ENCODE measurements around the gene BMF.

Gene BMF

DNA sequence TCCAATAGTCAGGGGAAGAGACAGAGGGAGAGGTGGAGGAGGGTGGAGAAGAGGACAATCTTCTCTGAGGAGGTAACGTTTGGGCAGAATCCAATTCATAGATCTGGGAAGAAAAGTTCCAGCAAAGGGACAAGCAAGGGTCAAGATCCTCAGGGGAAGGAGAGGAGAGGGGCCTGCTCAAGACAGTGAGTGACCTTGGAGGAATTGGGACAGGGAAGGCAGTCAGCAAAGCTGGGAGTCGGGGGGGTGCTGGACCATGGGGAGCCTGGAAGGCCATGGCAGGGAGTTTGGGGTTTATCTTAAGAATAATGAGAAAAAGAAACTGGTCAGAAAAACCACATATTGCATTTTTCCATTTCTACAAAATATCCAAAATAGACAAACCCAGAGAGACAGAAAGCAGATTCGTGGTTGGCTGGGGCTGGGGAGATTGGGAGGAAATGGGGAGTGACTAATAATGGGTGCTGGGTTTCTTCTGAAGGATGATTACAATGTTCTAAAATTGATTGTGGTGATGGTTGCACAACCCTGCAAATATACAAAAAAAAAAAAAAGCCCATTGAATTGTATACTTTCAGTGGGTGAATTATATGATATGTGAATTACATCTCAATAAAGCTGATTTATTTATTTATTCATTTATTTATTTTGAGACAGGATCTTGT, 50.1 kb downstream of the BMF start:
- H3K4me3 ChIP-seq (ENCODE audit: low read depth, low read length) = no peak overlapping the region
- peak; percentile 65 for DNase-seq (ENCODE audit: low read depth)
- TF ChIP-seq, protein P1, sequence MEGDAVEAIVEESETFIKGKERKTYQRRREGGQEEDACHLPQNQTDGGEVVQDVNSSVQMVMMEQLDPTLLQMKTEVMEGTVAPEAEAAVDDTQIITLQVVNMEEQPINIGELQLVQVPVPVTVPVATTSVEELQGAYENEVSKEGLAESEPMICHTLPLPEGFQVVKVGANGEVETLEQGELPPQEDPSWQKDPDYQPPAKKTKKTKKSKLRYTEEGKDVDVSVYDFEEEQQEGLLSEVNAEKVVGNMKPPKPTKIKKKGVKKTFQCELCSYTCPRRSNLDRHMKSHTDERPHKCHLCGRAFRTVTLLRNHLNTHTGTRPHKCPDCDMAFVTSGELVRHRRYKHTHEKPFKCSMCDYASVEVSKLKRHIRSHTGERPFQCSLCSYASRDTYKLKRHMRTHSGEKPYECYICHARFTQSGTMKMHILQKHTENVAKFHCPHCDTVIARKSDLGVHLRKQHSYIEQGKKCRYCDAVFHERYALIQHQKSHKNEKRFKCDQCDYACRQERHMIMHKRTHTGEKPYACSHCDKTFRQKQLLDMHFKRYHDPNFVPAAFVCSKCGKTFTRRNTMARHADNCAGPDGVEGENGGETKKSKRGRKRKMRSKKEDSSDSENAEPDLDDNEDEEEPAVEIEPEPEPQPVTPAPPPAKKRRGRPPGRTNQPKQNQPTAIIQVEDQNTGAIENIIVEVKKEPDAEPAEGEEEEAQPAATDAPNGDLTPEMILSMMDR (IDR thresholded peaks at IDR 0.05; ENCODE audit: insufficient read depth, low read depth, low read length, missing control alignments) = no peak

DNA sequence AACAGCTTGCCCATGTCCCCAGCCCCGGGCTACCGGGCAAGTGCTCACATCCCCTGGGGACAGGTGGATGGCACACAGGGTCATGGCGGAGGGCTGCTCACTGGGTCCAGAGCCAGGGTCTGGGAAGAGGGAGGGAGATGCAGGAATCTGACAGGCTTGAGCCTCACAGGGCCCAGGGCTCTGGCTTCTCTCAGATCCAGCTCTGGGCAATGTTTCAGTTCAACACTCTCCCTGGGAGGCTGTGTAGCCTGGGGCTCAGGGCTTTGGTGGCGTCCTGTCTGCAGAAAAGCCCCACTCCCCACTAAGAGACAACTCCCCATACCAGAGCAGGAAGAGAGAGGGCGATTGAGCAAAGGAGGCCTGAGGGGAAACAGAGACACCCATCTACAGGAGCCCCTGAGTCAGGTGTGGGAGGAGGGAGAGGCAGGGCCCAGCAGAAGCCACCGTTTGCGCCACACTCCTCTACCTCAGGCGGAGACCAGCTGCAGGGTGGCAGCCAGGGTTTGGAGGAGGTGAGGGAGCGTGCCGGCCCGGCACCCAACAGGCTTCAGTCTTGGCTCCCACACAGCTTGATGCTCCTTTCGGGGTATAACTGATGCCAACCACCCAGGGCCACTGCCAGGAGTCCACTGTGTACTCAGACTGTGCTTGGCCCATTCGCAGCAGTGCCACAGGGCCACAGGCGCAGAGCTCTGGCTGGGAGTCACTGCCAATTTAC, 52.9 kb downstream of the BMF start:
- TF ChIP-seq, protein P1 (IDR thresholded peaks at IDR 0.05; ENCODE audit: insufficient read depth, low read depth, low read length, missing control alignments) = no peak
- no peak for DNase-seq (ENCODE audit: low read depth)
- H3K4me3 ChIP-seq (ENCODE audit: low read depth, low read length) = peak overlapping the region; percentile 56

DNA sequence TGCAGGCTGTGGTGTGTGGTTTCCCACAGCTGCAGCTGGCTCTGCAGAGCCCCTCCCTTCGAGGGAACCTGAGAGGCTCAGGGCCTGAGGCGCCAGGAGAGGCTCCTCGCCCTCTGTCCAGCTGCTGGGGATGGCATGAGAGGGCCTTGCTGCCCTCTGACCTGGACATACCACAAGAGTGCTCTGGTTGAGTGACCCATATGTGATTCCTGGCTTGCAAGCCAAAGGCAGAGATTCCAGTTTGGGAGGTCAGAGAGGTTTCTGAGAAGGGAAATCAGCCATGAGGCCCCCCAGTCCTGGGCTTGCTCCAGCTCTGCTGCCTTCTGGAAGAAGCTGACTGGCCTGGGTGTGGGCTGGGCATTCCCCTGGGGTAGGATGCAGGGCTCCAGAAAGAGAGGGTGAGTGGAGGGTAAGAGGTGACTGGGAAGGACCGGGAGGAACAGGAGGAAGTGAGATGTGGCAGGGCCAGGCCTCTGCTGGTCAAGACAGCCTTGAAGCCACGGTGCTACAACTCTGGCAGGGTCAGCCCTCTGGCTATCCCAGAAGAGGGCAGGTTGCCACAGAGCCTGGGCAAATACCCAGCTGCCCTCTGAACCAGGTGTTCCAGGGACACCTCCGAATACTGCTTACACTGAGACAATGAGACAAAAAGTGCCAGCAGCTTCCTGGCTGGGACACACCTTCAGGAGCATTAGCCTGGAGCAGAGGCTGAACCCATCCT, 53.7 kb downstream of the BMF start:
- peak; percentile 87 for DNase-seq (ENCODE audit: low read depth)
- H3K4me3 ChIP-seq (ENCODE audit: low read depth, low read length) = peak overlapping the region; percentile 56
- TF ChIP-seq, protein P1 (IDR thresholded peaks at IDR 0.05; ENCODE audit: insufficient read depth, low read depth, low read length, missing control alignments) = no peak

DNA sequence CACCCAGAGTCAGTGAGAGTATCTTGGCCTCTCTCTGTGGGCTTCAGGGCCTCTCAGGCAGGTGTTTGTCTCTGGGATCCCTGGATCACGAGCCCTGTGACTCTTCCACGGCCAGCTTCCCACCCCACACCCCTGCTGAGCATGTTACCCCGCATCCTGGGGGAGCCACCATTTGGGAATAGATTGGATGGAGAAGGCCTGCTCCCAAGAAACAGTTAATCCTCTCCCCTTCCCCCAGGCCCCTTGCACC, 54.1 kb downstream of the BMF start:
- H3K4me3 ChIP-seq (ENCODE audit: low read depth, low read length) = peak overlapping the region; percentile 56
- DNase-seq (ENCODE audit: low read depth) = peak; percentile 67
- TF ChIP-seq, protein P1 (IDR thresholded peaks at IDR 0.05; ENCODE audit: insufficient read depth, low read depth, low read length, missing control alignments) = no peak

DNA sequence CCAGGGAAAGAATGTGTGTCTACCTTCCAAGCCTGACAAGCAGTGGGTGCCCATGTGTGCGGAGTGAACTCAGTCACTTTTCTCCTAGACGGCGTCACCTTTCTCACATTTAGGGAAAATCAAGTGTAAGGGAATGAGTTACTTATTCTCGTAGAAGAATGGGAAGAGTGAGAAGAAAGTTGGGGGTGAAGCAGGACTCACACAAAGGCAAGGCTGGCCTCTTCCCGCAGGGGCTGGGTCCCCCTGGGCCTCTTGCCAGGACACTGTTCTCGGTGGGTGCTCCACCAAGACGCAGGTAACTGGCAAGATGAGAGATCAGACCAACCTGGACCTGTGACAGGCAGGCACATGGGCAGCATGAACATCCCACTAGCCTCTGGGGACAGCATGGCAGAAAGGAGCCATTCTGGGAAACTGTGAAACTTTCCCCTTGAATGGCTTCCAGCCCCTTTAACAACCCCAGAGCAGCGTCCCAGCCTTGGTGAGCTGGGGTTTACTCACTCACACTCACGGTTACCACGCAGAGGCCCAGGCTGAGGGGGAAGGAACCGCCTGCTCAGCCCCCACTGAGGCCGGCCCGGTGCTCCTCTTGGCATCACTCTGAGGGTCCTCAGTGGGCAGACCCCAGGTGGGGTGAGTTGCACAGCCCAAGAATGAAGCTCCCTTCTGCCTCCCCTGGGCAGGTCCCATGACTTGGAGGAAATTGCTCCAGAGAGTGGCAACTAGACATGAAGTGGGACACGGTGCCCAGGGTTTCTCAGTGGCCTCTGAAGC, 54.7 kb downstream of the BMF start:
- peak overlapping the region; percentile 56 for H3K4me3 ChIP-seq (ENCODE audit: low read depth, low read length)
- TF ChIP-seq, protein P1 (IDR thresholded peaks at IDR 0.05; ENCODE audit: insufficient read depth, low read depth, low read length, missing control alignments) = no peak
- peak; percentile 54 for DNase-seq (ENCODE audit: low read depth)

DNA sequence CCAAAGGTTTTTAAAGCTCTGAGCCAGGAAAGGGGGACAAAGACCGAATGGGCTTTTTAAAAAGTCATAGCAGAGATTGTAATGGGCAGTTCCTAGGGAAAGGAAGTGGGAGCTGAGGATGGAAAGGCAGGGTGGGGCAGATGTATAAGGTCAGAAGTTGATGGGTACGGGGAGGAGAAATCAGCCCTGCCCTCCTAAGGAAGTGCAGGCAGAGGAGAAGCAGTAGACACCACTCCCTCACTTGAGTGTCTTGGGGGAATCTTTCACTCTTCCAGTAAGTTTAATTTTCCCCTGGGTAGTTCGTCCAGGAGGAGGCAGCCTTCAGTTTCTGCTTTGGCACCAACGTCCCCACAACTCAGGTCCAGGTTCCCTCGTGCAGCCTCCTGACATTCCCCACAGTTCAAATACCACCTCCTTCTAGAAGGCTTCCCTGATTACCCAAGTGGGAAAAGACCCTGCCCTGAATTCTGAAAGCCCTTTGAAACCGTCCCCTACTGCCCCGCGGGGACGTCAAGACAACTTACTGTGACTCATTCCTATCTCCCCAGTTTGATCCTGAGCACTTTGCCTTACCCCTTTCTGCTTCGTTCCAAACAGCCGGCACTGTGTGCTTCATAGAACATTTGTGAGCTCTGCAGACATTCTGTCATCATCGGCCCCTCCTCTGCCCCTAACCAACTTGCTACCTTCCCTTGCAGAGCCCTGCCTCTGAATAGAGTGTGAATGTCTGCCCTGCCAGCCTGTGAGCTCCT, 55.4 kb downstream of the BMF start:
- TF ChIP-seq, protein P1 (IDR thresholded peaks at IDR 0.05; ENCODE audit: insufficient read depth, low read depth, low read length, missing control alignments) = peak; percentile 6
- DNase-seq (ENCODE audit: low read depth) = peak; percentile 37
- H3K4me3 ChIP-seq (ENCODE audit: low read depth, low read length) = peak overlapping the region; percentile 56

Measured in GM12865 (cell line).